ENCODE data around the gene DNAH2. TPM values are rescaled to one million over a fixed set of nuclear protein-coding genes. Genes with fewer than 3 reads are reported as not detected.

Gene DNAH2
- total and polyA plus RNA-seq, 2 of the 13 experiments (the other 11 are each of a cell fraction or from before 2014, with no cell fraction given) = not detected

DNA sequence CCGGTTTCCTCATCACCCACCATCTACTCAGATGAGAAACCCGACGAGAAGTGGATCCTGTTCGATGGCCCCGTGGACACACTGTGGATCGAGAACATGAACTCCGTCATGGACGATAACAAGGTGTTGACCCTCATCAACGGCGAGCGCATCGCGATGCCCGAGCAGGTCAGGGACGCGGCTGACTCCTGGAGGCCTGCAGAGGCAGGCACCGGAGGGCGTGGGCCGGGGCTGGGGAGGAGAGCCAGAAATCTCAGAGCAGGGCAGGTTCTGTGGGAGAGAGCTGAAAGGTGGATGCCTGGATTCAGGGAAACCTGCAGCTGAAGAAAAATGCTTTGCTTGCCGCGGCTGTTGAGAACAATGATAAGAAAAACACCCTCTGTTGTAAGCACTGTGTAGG, 69.3 kb downstream of the DNAH2 start (continued):
- TF ChIP-seq, protein P1, sequence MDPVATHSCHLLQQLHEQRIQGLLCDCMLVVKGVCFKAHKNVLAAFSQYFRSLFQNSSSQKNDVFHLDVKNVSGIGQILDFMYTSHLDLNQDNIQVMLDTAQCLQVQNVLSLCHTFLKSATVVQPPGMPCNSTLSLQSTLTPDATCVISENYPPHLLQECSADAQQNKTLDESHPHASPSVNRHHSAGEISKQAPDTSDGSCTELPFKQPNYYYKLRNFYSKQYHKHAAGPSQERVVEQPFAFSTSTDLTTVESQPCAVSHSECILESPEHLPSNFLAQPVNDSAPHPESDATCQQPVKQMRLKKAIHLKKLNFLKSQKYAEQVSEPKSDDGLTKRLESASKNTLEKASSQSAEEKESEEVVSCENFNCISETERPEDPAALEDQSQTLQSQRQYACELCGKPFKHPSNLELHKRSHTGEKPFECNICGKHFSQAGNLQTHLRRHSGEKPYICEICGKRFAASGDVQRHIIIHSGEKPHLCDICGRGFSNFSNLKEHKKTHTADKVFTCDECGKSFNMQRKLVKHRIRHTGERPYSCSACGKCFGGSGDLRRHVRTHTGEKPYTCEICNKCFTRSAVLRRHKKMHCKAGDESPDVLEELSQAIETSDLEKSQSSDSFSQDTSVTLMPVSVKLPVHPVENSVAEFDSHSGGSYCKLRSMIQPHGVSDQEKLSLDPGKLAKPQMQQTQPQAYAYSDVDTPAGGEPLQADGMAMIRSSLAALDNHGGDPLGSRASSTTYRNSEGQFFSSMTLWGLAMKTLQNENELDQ (CRISPR knock-in tag; IDR thresholded peaks at IDR 0.05; ENCODE audit: borderline replicate concordance) = no peak
- no peak for TF ChIP-seq MAF1 (CRISPR knock-in tag; IDR thresholded peaks at IDR 0.05; ENCODE audit: borderline replicate concordance)
- TF ChIP-seq PAF1 (CRISPR knock-in tag; IDR thresholded peaks at IDR 0.05) = no peak
- no peak for TF ChIP-seq CCDC6 (CRISPR knock-in tag; IDR thresholded peaks at IDR 0.05)
- no peak for TF ChIP-seq ELF3 (CRISPR knock-in tag; IDR thresholded peaks at IDR 0.05)
- no peak for TF ChIP-seq ZNF674 (CRISPR knock-in tag; IDR thresholded peaks at IDR 0.05; ENCODE audit: low read depth)
- no peak for TF ChIP-seq HNF4G (IDR thresholded peaks at IDR 0.05; ENCODE audit: borderline replicate concordance, low read depth, low read length)
- no peak for TF ChIP-seq HNF4G (CRISPR knock-in tag; IDR thresholded peaks at IDR 0.05; ENCODE audit: borderline replicate concordance, low read depth)
- no peak for TF ChIP-seq MXD1 (CRISPR knock-in tag; IDR thresholded peaks at IDR 0.05)
- TF ChIP-seq, protein P2, sequence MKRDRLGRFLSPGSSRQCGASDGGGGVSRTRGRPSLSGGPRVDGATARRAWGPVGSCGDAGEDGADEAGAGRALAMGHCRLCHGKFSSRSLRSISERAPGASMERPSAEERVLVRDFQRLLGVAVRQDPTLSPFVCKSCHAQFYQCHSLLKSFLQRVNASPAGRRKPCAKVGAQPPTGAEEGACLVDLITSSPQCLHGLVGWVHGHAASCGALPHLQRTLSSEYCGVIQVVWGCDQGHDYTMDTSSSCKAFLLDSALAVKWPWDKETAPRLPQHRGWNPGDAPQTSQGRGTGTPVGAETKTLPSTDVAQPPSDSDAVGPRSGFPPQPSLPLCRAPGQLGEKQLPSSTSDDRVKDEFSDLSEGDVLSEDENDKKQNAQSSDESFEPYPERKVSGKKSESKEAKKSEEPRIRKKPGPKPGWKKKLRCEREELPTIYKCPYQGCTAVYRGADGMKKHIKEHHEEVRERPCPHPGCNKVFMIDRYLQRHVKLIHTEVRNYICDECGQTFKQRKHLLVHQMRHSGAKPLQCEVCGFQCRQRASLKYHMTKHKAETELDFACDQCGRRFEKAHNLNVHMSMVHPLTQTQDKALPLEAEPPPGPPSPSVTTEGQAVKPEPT (CRISPR knock-in tag; IDR thresholded peaks at IDR 0.05; ENCODE audit: low read depth) = no peak
- no peak for TF ChIP-seq MIER3 (CRISPR knock-in tag; IDR thresholded peaks at IDR 0.05; ENCODE audit: borderline replicate concordance)
